Right renal cortex interstitium (tissue), 3 donors: ENCODE data around the gene KIF26A. TPM values are rescaled to one million over a fixed set of nuclear protein-coding genes. Genes with fewer than 3 reads are reported as not detected.

Source experiments
- DNase-seq, 3 donors: peaks; one replicate each; pipeline ENCODE4 v3.0.0-alpha.2; 2013; ENCODE audit warnings: low read depth in 3 of 3, low spot score in 2 of 3
- polyA plus RNA-seq, 3 donors: library from polyadenylated mRNA; unstranded; fragments of 120-200 nt; gene quantifications; one replicate each; pipeline ENCODE4 v1.2.1, GENCODE V29; 2013; ENCODE audit not compliant: insufficient read length in 3 of 3

Gene KIF26A
- polyA plus RNA-seq, 3 donors = 5.7 to 9.1 (median 9.1) TPM

GRCh38 chr14:104129556-104129955 is 8.8 kb upstream of the KIF26A start:
- no peak for DNase-seq

DNA sequence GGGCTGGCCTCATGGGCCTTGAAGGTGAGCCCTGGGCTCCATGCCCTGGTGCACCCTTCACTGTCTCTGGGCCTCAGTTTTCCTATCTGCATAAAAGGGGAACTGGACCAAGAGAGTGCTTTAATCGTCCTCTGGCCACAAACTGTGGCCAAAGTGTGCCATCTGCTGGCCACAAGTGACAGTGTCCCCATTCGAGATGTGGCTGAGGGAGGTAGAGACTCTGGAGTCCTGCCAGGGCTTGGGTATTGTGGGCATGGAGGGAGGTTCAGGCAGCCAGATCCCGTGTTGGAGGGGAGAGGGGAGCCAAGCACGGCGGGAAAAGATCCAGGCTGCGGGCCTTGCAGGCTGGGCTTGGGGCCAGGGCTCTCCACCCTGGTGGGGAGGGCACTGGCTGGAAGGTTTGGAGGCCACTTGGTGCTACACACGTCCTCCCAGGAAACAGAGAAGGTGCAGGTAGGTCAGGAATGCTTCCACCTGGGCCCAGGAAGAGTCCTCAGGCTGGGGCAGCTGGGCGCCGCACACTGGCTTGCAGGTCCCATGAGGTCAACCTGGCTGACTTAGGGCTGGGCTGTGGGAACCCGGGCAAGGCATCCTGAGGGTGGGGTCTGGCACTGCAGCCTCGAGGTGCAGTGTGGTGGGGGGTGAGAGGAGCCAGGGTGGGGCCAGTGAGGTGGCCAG is 7.3 kb upstream of the KIF26A start:
- DNase-seq = no peak

DNA sequence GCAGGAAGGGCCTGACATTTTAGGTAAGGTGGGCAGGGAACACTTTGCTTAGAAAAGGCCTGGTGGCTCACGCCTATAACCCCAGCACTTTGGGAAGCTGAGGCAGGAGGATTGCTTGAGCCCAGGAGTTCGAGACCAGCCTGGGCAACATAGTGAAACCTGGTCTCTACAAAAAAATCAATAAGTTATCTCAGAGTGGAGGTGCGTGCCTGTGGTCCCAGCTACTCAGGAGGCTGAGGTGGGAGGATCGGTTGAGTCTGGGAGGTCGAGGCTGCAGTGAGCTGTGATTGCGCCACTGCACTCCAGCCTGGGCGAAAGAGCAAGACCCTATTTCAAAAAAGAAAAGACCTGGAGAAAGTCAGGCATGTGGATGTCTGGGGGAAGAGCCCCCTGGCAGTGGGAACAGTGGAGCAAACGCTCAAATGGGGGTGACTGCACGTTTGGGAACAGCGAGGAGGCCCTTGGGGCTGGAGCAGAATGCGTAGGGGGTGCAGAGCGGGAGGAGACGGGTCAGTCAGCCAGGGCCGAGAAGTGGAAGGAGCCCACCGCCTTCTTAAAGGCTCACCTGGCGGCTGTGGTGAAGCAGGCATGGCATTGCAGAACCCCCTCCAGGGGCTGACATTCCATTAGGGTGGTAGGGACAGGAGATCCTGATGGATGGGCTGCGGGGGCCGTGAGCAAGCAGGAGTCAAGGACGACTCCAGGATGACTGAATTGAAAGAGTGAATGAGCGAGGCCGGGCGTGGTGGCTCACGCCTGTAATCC is 6.2 kb upstream of the KIF26A start:
- no peak for DNase-seq

DNA sequence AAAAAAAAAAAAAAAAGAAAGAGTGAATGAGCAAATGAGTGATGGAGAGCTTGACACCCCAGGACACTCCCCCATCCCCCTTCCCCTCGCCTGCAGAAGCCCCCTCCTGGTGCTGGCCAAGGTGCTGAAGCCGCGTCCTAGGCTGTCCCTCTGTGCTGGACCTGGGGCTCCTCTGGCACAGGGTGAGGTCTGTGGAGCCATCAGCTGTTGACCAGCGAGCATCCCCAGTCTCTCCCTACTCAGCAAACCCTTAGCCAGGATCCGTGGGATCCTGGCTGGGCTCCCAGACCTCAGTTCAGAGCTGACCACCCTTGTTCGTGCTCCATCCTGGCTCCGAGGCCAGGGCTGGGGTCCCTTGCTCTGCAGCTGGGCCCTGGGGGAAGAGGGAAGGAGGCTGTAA is 5.4 kb upstream of the KIF26A start:
- no peak for DNase-seq

DNA sequence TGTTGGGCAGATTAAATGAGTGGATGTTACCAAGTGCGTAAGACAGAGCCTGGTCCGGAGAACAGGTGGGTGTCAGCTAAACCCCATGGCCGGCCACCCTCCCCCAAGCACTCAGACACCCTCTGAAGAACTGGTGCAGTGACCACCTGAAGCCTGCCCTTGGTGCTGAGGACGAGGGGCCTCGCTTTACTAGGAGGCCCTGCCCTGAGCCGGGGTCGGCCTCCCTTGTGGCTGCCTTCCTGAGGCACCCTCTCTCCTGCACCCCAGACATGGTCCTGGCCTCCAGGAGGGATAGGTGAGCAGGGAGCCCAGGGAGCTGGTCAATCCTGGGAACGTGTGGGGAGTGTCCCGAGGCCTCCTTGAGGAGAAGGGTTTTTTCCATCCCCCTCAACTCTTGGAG is 4.9 kb upstream of the KIF26A start:
- no peak for DNase-seq

- DNase-seq = no peak
Measured at GRCh38 chr14:104134061-104134965, 4.1 kb upstream of the KIF26A start.

DNA sequence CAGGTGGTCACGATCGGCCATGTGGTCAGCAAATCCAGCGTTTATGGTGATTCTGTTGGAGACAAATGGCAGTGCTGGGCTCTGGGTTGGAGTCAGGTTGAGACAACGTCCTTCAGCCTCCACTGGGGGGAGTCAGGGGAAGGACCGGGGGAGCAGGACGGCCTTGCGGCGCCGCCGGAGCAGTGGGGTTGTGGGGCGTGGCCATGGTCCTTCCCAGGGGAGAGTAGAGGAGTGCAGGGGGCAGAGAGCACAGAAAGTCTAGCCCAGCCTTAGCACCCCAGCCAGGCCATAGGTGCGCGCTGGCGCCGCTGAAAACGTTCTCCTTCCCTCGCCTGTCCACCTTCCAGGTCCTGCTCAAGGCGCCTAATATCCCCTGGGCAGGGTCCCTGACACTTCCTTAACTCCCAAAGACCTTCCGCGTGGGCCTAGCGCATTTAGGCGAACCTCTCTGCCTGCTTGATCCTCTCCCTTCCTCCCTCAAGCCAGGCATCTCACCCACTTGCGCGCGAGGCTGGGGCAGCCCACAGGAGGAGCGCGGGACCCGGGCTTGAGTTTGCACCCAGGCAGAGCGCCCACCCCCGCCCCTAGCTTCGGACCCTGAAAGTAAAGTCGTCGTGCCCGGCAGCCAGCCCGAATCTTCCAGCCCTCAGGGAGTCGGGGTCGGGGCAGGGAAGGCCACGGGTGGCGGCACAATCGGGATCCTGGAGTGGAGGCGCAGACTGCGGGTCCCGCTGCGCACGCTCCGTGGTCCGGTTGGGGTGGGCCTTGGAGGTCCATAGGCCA is 3.1 kb upstream of the KIF26A start:
- no peak for DNase-seq

- DNase-seq = no peak
Measured at GRCh38 chr14:104135904-104136471, 2.4 kb upstream of the KIF26A start.

DNA sequence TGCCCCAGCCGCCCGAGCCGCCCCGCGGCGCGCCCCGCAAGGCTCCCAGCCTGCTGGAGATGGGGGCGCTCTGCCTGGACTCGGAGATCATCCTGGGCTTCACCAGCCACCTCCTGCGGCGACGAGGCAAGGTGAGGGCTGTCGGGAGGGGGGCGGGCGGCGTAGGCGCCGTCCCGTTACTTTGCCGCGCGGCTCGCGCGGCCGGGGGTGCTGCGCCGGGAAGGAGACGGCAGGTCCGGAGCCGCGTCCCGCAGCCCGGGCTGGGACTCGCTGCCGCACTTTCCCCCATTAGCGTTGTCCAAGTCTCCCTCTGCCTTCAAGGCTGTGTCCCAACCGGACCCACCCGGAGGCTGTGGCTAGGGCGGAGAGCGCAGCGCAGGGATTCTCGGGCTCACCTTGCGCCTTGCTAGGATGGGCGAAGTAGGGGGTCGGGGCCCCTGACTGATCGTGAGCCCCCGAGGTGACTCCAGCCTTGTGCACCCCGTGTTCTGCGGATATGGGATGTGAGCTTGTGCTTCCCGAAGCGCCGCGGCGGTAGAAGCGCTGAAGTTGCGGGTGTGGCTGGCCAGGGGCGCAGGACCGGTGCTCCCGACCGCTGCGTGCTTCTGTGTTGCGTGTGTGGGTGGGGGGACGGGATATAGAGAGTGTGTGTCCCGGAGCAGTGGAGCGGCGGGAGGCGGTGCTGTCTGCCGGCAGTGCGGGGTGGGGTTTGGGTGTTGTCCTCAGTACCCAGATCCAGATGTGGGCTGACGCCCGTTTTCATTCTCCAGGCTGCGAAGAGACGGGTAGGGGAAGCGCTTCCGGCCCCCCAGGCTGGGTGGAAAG is 1.7 kb upstream of the KIF26A start:
- no peak for DNase-seq

DNA sequence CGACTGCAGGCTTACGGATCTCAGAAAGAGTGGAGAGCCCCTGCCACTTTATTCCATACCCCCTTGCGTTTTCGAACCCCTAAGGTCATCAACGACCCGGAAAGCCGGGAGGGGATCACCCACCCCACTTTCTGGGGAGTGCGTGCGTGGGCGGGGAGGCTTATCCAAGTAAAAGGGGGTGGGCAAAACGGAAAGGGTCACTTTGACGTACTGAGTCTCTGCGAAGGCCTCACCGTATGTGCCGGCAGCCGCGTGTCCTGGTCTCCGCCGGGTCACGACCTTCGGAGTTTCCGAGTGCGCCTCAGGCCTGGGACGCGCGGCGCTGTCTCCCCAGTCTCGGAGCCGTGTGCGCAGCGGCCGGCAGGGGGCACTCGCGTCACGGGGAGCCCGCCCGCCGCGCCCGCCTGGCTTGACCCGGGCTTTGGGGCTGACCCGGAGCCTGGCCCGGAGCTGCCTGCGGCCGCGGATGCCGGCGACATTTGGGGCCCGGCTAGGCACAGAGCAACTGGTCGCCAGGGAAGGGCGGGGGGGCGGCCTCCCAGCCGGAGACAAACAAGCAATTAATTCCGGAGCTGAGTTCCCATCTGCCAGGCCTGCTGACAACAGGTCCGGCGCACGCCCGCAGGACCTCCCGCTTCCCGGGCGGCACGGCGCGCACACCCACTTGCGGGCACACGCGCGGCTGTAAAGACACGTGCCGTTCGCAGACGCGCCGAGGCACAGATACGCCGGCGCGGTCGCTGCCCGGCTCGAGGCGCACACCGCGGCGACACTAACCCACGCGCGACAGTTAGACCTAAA is 890 bp upstream of the KIF26A start:
- no peak for DNase-seq

DNA sequence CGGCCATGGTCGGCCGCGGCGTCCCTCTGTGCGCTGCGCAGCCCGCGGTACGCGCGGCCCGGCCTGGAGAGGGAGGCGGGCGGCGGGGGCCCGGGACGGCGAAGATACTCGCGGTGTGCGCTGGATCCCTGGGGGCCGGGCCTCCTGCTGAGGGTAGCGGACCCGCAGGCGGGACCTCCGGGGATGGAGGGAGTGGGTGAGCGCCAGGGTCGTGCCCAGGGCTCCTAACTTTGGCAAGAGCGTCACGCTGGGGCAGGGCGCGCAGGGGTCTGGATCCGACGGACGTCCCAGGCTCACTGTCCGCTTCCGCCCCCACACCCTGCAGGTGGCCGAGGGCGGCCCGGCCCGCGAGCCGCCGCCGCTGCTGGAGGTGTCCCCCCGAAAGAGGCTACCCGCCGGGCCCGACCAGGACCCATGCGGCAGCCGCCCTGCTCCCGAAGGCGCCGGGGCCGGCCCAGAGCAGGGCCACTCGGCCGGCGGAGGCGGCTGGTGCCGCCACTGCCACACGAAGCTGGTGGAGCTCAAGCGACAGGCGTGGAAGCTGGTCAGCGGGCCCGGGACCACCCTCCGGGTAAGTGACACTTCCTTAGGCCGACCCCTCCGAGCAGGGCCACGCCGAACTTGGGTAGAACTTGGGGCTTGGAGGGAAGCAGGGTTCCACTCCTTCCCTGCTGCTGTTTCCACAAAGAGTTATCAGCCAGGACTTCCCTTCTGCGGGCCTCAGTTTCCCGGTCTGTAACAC is 502 bp downstream of the KIF26A start:
- DNase-seq = no peak

- DNase-seq = no peak
Measured at GRCh38 chr14:104139460-104140212, 1.2 kb downstream of the KIF26A start.

DNA sequence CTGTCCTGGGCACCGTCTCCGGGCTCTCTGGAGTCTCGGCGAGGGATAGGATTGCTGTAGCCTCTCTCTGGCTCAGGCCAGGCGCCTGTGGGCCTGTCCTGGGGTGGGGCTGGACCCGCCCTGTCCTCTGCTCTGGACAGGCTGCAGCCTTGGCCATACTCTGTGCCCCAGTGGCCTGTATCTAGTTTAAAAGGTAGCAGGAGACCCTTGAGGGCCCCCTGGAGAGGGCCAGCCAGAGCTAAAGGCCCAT is 1.8 kb downstream of the KIF26A start:
- DNase-seq = no peak

DNA sequence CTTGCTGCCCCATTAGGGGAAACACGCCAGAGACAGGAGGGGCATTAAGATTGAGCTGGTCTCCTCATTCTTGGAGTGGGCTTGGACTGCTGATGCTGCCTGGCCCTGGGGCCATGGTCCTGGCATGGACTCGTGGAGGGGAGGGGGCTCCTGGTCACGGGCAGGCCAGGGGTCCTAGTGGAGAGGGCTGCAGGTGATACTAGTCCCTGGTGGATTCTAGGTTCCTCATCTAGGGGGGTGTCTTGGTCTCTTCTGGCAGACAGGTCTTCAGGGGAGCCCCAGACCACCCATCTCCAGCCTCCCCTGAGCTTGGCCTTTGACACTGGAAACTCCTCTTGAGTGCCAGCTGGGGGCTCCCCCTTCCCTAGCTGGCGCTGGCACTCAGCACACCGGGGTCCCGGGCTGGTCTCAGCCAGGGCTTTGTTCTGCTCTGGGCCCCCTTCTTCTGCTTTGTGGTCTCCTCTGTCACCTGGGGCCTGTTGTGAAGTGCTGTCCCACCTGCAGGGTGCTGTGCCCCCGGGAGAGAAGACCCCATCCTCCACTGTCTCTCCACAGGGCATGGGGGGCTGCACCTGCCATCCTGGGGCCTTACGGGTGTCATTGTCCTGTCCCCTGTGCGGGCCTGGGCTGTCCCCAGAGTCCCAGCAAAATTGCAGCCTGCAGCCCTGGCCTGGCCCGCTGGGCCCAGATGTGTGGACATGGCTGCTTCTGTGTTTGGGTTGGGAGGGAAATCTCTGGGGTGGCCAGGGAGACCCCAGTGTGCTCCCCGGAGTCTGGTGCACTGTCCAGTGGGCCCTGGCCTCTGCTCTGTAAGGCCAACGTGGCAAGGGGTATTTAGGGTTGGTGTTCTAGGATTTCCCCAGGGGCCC is 2.3 kb downstream of the KIF26A start:
- no peak for DNase-seq

DNA sequence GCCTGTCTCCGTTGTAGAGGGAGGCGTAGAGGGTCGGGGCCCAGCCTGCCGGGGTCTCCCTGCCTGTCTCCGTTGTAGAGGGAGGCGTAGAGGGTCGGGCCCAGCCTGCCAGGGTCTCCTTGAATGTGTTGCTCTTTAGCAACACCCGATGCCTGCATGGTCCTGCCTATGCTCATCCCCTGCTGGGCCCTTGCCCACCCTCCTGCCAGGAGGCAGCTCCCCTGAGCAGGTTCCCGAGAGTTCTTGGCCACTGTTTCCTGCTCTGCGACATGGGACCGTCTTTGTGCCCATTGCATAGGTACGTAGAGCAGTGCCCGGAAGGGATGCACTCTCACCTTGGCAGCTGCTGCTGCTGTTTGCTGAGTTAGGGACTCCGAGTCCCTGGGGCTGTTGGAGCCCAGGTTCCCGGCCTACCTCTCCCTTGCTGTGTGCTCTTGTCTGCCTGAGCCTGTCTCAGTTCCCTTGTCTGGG is 3.3 kb downstream of the KIF26A start:
- no peak for DNase-seq
